ENCODE measurements around the gene SMAP2.

DNA sequence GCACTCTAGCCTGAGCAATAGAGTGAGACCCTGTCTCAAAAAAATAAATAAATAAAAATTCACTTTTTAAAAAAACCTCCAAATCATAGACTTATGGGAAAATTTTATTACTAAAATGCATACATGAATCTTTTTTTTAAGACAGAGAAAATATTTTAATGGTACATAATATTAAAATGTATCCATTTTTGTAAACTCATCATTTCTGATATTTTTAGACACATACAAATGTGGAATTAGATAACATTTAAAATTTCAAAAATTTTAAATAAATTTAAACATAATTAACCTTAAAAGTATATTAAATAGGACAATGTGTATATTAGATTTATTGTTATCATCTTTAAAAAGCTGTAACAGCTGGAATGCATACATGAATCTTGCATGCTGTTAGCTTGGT lies 33.9 kb downstream of the SMAP2 start:
- TF ChIP-seq POLR2A (IDR thresholded peaks at IDR 0.05; ENCODE audit: low read length): no peak
- no peak for TF ChIP-seq GATA1 (IDR thresholded peaks at IDR 0.05; ENCODE audit: low read depth, low read length)

Data from erythroblast (primary cell).